Activated effector memory CD4-positive, alpha-beta T cell treated with anti-CD3 and anti-CD28 coated beads, Interleukin-2, amount 50 U/mL, for 16 hours (primary cell): ENCODE measurements around the gene NPAS3.

Experiments used
- DNase-seq: peaks from one replicate; pipeline ENCODE4 v3.0.0-alpha.2; 2020

Gene NPAS3

GRCh38 chr14:33490555-33490954 is 551.9 kb downstream of the NPAS3 start:
- no peak for DNase-seq

- DNase-seq: no peak
Observed at GRCh38 chr14:33491112-33491511, 552.4 kb downstream of the NPAS3 start.

GRCh38 chr14:33492491-33492890 is 553.8 kb downstream of the NPAS3 start:
- no peak for DNase-seq

GRCh38 chr14:33493266-33493665 is 554.6 kb downstream of the NPAS3 start:
- no peak for DNase-seq

GRCh38 chr14:33493990-33494389 is 555.3 kb downstream of the NPAS3 start:
- no peak for DNase-seq

- DNase-seq: no peak
Observed at GRCh38 chr14:33499687-33500086, 561.0 kb downstream of the NPAS3 start.

- DNase-seq: no peak
Observed at GRCh38 chr14:33504246-33505099, 565.8 kb downstream of the NPAS3 start.

GRCh38 chr14:33505266-33505962 is 566.7 kb downstream of the NPAS3 start:
- no peak for DNase-seq

GRCh38 chr14:33505963-33506329 is 567.3 kb downstream of the NPAS3 start:
- DNase-seq: no peak

GRCh38 chr14:33508126-33509062 is 569.7 kb downstream of the NPAS3 start:
- no peak for DNase-seq

GRCh38 chr14:33509454-33509853 is 570.8 kb downstream of the NPAS3 start:
- no peak for DNase-seq

GRCh38 chr14:33510063-33510481 is 571.4 kb downstream of the NPAS3 start:
- DNase-seq: no peak

- DNase-seq: no peak
Observed at GRCh38 chr14:33510991-33511390, 572.3 kb downstream of the NPAS3 start.

GRCh38 chr14:33511851-33512640 is 573.4 kb downstream of the NPAS3 start:
- no peak for DNase-seq

GRCh38 chr14:33515441-33515840 is 576.8 kb downstream of the NPAS3 start:
- no peak for DNase-seq

- no peak for DNase-seq
Observed at GRCh38 chr14:33515899-33516298, 577.2 kb downstream of the NPAS3 start.

- no peak for DNase-seq
Observed at GRCh38 chr14:33516898-33517436, 578.3 kb downstream of the NPAS3 start.

- DNase-seq: no peak
Observed at GRCh38 chr14:33521192-33521591, 582.5 kb downstream of the NPAS3 start.

- DNase-seq: no peak
Observed at GRCh38 chr14:33524244-33524643, 585.6 kb downstream of the NPAS3 start.

- no peak for DNase-seq
Observed at GRCh38 chr14:33525626-33526025, 586.9 kb downstream of the NPAS3 start.

GRCh38 chr14:33527023-33527634 is 588.5 kb downstream of the NPAS3 start:
- no peak for DNase-seq

- DNase-seq: no peak
Observed at GRCh38 chr14:33528655-33529054, 590.0 kb downstream of the NPAS3 start.
